K562 (cell line): ENCODE measurements around the gene GTF2A1. TPM values are rescaled to one million over a fixed set of nuclear protein-coding genes. Genes with fewer than 3 reads are reported as not detected.

Experiments used
- ATAC-seq: fragments of 200-7000 bp; cut with Tn5 transposase; 3 replicates; pipeline ENCODE4 v1.9.1; 2020; ENCODE audit warnings: moderate library complexity
- BruUV-seq: library from RNA; stranded (reverse); fragments of 400-500 nt; replicated peaks from 2 replicates; lab custom pipeline; 2021; lab: Mats Ljungman, UMichigan
- CTCF ChIA-PET: fragments of 300-600 bp; formaldehyde crosslinking; extraction: SDS; loops from one replicate; lab custom pipeline; 2021; ENCODE audit warnings: low intra/inter-chr PET ratio; lab: Yijun Ruan, JAX
- POLR2A ChIA-PET: fragments of 300-600, 350-650 bp; sonication (Branson Sonifier 250); formaldehyde crosslinking; extraction: SDS; loops from one replicate; lab custom pipeline; 2021; ENCODE audit warnings: antibody characterized with exemption, inconsistent platforms; lab: Yijun Ruan, JAX
- DNase-seq, 4 experiments: peaks; one replicate each; pipeline versions ENCODE4 v3.0.0 to v3.0.0-alpha.2; 2011 to 2018; ENCODE audit warnings: low spot score in 3 of 4, mixed read lengths in 3 of 4; ENCODE audit errors: extremely low read depth in 1 of 4
- FAIRE-seq: peaks from 2 replicates; lab custom pipeline; 2011; peaks lifted over from hg19 to GRCh38; lab: Jason Lieb, UNC
- H2AFZ ChIP-seq: 2 replicates; pipeline ENCODE4 v1.6.0; 2011; ENCODE audit warnings: low read depth, low read length, control low read depth, inconsistent platforms
- H3K27ac ChIP-seq: fragments of 200-600 bp; 3 replicates; pipeline ENCODE4 v1.8.0; 2011; ENCODE audit warnings: low read depth, mild to moderate bottlenecking, control low read depth, inconsistent platforms, low read length, moderate library complexity, mixed read lengths; ENCODE audit errors: extremely low read depth
- H3K27me3 ChIP-seq, 2 experiments: fragments of 300-600 bp in 1 of 2; 2 replicates in 1 of 2; 3 replicates in 1 of 2; pipeline versions ENCODE4 v1.6.0 to v1.8.0; 2011; ENCODE audit warnings: inconsistent platforms in 2 of 2, low read length in 2 of 2, mild to moderate bottlenecking in 1 of 2, mixed read lengths in 1 of 2, moderate library complexity in 1 of 2; ENCODE audit not compliant: control insufficient read depth in 2 of 2, insufficient read depth in 2 of 2
- H3K36me3 ChIP-seq: fragments of 300-600 bp; 3 replicates; pipeline ENCODE4 v1.8.0; 2011; ENCODE audit warnings: mild to moderate bottlenecking, low read length, inconsistent platforms; ENCODE audit not compliant: control insufficient read depth, insufficient read depth
- H3K4me1 ChIP-seq, 2 experiments: fragments of 200-600 bp in 1 of 2; replicated peaks in 1 of 2; 2 replicates in 1 of 2; 3 replicates in 1 of 2; pipeline versions ENCODE4 v1.5.1 to v1.8.0; 2011; ENCODE audit warnings: inconsistent platforms in 2 of 2, low read length in 2 of 2, mild to moderate bottlenecking in 1 of 2, mixed read lengths in 1 of 2, moderate library complexity in 1 of 2; ENCODE audit not compliant: control insufficient read depth in 2 of 2, insufficient read depth in 2 of 2
- H3K4me2 ChIP-seq: 2 replicates; pipeline ENCODE4 v1.6.1; 2011; ENCODE audit warnings: low read length, control low read depth, inconsistent platforms, mixed read lengths; ENCODE audit not compliant: insufficient read depth
- H3K4me3 ChIP-seq: fragments of 200-600 bp; sonication (generic), shearing (Covaris generic); 2 replicates; pipeline ENCODE4 v1.5.1; 2016; ENCODE audit warnings: control low read depth, inconsistent platforms
- H3K79me2 ChIP-seq: fragments of 200-600 bp; 3 replicates; pipeline ENCODE4 v1.8.0; 2011; ENCODE audit warnings: low read length, inconsistent platforms; ENCODE audit not compliant: control insufficient read depth, insufficient read depth
- H3K9ac ChIP-seq, 2 experiments: 2 replicates each; pipeline versions ENCODE4 v1.6.0 to v1.6.1; 2011; ENCODE audit warnings: low read depth in 2 of 2, low read length in 2 of 2, control low read depth in 1 of 2, inconsistent platforms in 1 of 2, mild to moderate bottlenecking in 1 of 2, mixed read lengths in 1 of 2; ENCODE audit not compliant: insufficient read depth in 1 of 2
- H3K9me1 ChIP-seq: one replicate; pipeline ENCODE4 v1.6.0; 2011; ENCODE audit warnings: inconsistent platforms, mild to moderate bottlenecking, low read length, moderate library complexity; ENCODE audit not compliant: control insufficient read depth, insufficient read depth
- H3K9me3 ChIP-seq: replicated peaks from 2 replicates; pipeline ENCODE4 v1.5.1; 2011; ENCODE audit warnings: low read depth, low read length, inconsistent platforms; ENCODE audit not compliant: control insufficient read depth, insufficient read depth
- H4K20me1 ChIP-seq: replicated peaks from 2 replicates; pipeline ENCODE4 v1.6.1; 2011; ENCODE audit warnings: low read length, inconsistent platforms, mixed read lengths; ENCODE audit not compliant: control insufficient read depth, insufficient read depth
- CTBP1 ChIP-seq: fragments of 450-650 bp; IDR thresholded peaks from 2 replicates; pipeline ENCODE4 v1.6.1; 2016; ENCODE audit warnings: borderline replicate concordance
- GTF2F1 ChIP-seq: IDR thresholded peaks from 2 replicates; pipeline ENCODE4 v1.6.1; 2011; ENCODE audit warnings: low read depth, low read length, improper control_type of control experiment
- IRF9 ChIP-seq: fragments of 450-650 bp; IDR thresholded peaks from 2 replicates; pipeline ENCODE4 v1.6.1; 2016; ENCODE audit warnings: missing biosample characterization, missing genetic modification characterization
- MEIS2 ChIP-seq: fragments of 450-650 bp; IDR thresholded peaks from 2 replicates; pipeline ENCODE4 v1.6.1; 2014; ENCODE audit warnings: mild to moderate bottlenecking; ENCODE audit not compliant: partially characterized antibody
- MTA1 ChIP-seq: fragments of 450-650 bp; IDR thresholded peaks from 2 replicates; pipeline ENCODE4 v1.6.1; 2017; ENCODE audit warnings: borderline replicate concordance
- MYC ChIP-seq, 2 experiments: fragments of 250-450 bp in 1 of 2; sonication (Bioruptor Pico) in 1 of 2; IDR thresholded peaks; 2 replicates each; pipeline versions ENCODE4 v1.5.1 to v1.6.1; 2012 to 2021; ENCODE audit warnings: low read depth in 2 of 2, borderline replicate concordance in 1 of 2, improper control_type of control experiment in 1 of 2, low read length in 1 of 2, mild to moderate bottlenecking in 1 of 2, moderate library complexity in 1 of 2
- PCBP1 ChIP-seq: fragments of 200-400 bp; formaldehyde crosslinking; IDR thresholded peaks from 2 replicates; pipeline ENCODE4 v1.6.1; 2018; ENCODE audit warnings: mild to moderate bottlenecking, low read depth, low read length; ENCODE audit not compliant: poor library complexity, severe bottlenecking
- PHF20 ChIP-seq: fragments of 450-650 bp; IDR thresholded peaks from 2 replicates; pipeline ENCODE4 v1.6.1; 2018; ENCODE audit not compliant: partially characterized antibody
- PURB ChIP-seq: sonication (generic); formaldehyde crosslinking; IDR thresholded peaks from 2 replicates; pipeline ENCODE4 v1.9.0; 2021; ENCODE audit warnings: low read depth, mild to moderate bottlenecking, missing genetic modification reagents
- ZKSCAN1 ChIP-seq: fragments of 150-350 bp; IDR thresholded peaks from 2 replicates; pipeline ENCODE4 v1.6.1; 2016; ENCODE audit warnings: low read depth, low read length
- WGBS: fragments of 100-300 bp; shearing (Covaris generic); methylation state at CpG from one replicate; pipeline ENCODE4 v1.1.6; 2016; ENCODE audit warnings: low coverage, mixed read lengths; ENCODE audit not compliant: insufficient coverage; ENCODE audit errors: missing lambda C conversion rate; 5-methylcytosine and 5-hydroxymethylcytosine counted together
- in situ Hi-C: fragments of 300-500 bp; cut with MboI; formaldehyde crosslinking; loops from 4 replicates; pipeline ENCODE4 v1.15.0; 2018; ENCODE audit warnings: inconsistent platforms, mixed read lengths
- intact Hi-C: fragments of 100-400 bp; cut with micrococcal nuclease; formaldehyde crosslinking; loops from 2 replicates; pipeline ENCODE4 v1.14.2; 2022
- polyA plus RNA-seq, 8 experiments: library from polyadenylated mRNA; depleted of rRNA in 4 of 8; stranded (reverse) in 5 of 8; unstranded in 3 of 8; fragments of >200 nt; fragmentation: Nextera tagmentation in 2 of 8; fragmentation: Illumina TruSeq in 1 of 8; extraction: Ambion mirVana in 2 of 8; extraction: Trizol in 1 of 8; gene quantifications; 2 replicates each; pipeline versions ENCODE4 v1.2.1 to v1.2.3, GENCODE V29; 2011 to 2014; ENCODE audit warnings: inconsistent platforms in 1 of 8, missing spikeins in 1 of 8
- total RNA-seq, 7 experiments: library from RNA; depleted of rRNA in 6 of 7; stranded (reverse); fragments of >200 nt in 6 of 7; fragmentation: Illumina TruSeq in 2 of 7; extraction: Trizol in 2 of 7; gene quantifications; 2 replicates each; pipeline versions ENCODE4 v1.2.1 to v1.2.3, GENCODE V29; 2011 to 2021; ENCODE audit warnings: low replicate concordance in 1 of 7
- TF ChIP-seq, protein P1 (sequence below), 2 experiments: fragments of 450-650 bp; IDR thresholded peaks; 2 replicates each; pipeline ENCODE4 v1.6.1; 2016; ENCODE audit warnings: mild to moderate bottlenecking in 2 of 2, borderline replicate concordance in 1 of 2, low read depth in 1 of 2, moderate library complexity in 1 of 2

Gene GTF2A1
- total and polyA plus RNA-seq, 9 of the 15 experiments (the other 6 are each of a cell fraction or from before 2014, with no cell fraction given): 3.4 to 22.8 (median 14.7) TPM

DNA sequence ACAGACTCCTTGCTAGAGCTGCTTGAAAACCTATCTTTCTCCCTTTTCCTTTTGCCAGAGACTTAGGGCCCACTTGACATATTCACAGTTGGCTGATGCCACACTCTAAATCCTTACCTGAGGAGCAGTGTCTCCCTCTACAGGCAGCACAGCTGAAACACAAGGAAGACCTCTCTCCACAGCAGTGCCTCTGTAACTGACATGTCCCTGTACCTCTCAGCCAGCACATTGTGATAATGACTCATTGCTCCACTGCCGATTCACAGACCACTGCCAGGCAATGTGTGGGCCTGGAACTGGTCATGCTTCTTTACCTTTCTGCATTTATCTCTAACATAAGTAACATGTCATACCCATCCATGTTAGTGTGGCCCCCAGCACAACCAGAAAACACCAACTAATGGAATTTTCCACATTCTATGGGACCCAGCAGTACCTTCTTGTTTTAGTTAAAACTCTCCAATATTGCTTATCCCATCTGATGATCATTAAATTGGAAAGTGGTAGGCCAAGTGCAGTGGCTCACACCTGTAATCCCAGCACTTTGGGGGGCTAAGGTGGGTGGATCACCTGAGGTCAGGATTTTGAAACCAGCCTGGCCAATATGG lies 56.5 kb downstream of the GTF2A1 start:
- H3K4me1 ChIP-seq: peaks cover 0 to 22% of the 10 kb centered on the region in 2 experiments; a peak in 3 of 5 replicates
- ChIA-PET CTCF (interaction anchor here (1.3 kb wide), 1 partner anchor 167 kb away, joined by 3 read pairs; no protein-coding TSS in a partner anchor), POLR2A (interaction anchor here (1.1 kb wide), 1 partner anchor 8 kb away, joined by 3 read pairs; no protein-coding TSS in a partner anchor)
- 0% methylated on average over 1 of the region's 1 CpG for WGBS
- H3K9me1 ChIP-seq: no peaks in the 10 kb centered on the region
- H3K27me3 ChIP-seq: no peaks in the 10 kb centered on the region
- FAIRE-seq (peak; percentile 87), ATAC-seq (peak; percentile 96), DNase-seq (peak; percentile 33 to 82 (median 49))
- in situ Hi-C loops: no loop called here
- H3K36me3 ChIP-seq: no peaks in the 10 kb centered on the region
- peak overlapping the region; percentile 40 for H2AFZ ChIP-seq
- intact Hi-C loops: loop anchor here (1.0 to 2.0 kb wide), 3 partner anchors 102 to 210 kb away; no protein-coding TSS in a partner anchor
- no peaks in the 10 kb centered on the region for H4K20me1 ChIP-seq
- no peak overlapping the region for H3K4me3 ChIP-seq
- H3K4me2 ChIP-seq: peak overlapping the region; percentile 3; the same call in 1 of the 2 replicates
- no peak overlapping the region for H3K9ac ChIP-seq
- no TSS peak for BruUV-seq
- H3K79me2 ChIP-seq: no peaks in the 10 kb centered on the region
- peak overlapping the region; percentile 23; the same call in 2 of the 3 replicates for H3K27ac ChIP-seq
- no peaks in the 10 kb centered on the region for H3K9me3 ChIP-seq
- TF ChIP-seq CTBP1 (no peak), PHF20 (no peak), MEIS2 (peak; percentile 38), PCBP1 (no peak), IRF9 (tag) (no peak), MTA1 (no peak), MYC (IDR thresholded peaks at IDR 0.05; ENCODE audit: low read depth, low read length) (peak; percentile 41; the same call in 1 of the 2 replicates), MYC (CRISPR knock-in tag; IDR thresholded peaks at IDR 0.05; ENCODE audit: borderline replicate concordance, low read depth) (no peak), ZKSCAN1 (no peak), PURB (CRISPR knock-in tag) (no peak), GTF2F1 (no peak)
- TF ChIP-seq, protein P1, sequence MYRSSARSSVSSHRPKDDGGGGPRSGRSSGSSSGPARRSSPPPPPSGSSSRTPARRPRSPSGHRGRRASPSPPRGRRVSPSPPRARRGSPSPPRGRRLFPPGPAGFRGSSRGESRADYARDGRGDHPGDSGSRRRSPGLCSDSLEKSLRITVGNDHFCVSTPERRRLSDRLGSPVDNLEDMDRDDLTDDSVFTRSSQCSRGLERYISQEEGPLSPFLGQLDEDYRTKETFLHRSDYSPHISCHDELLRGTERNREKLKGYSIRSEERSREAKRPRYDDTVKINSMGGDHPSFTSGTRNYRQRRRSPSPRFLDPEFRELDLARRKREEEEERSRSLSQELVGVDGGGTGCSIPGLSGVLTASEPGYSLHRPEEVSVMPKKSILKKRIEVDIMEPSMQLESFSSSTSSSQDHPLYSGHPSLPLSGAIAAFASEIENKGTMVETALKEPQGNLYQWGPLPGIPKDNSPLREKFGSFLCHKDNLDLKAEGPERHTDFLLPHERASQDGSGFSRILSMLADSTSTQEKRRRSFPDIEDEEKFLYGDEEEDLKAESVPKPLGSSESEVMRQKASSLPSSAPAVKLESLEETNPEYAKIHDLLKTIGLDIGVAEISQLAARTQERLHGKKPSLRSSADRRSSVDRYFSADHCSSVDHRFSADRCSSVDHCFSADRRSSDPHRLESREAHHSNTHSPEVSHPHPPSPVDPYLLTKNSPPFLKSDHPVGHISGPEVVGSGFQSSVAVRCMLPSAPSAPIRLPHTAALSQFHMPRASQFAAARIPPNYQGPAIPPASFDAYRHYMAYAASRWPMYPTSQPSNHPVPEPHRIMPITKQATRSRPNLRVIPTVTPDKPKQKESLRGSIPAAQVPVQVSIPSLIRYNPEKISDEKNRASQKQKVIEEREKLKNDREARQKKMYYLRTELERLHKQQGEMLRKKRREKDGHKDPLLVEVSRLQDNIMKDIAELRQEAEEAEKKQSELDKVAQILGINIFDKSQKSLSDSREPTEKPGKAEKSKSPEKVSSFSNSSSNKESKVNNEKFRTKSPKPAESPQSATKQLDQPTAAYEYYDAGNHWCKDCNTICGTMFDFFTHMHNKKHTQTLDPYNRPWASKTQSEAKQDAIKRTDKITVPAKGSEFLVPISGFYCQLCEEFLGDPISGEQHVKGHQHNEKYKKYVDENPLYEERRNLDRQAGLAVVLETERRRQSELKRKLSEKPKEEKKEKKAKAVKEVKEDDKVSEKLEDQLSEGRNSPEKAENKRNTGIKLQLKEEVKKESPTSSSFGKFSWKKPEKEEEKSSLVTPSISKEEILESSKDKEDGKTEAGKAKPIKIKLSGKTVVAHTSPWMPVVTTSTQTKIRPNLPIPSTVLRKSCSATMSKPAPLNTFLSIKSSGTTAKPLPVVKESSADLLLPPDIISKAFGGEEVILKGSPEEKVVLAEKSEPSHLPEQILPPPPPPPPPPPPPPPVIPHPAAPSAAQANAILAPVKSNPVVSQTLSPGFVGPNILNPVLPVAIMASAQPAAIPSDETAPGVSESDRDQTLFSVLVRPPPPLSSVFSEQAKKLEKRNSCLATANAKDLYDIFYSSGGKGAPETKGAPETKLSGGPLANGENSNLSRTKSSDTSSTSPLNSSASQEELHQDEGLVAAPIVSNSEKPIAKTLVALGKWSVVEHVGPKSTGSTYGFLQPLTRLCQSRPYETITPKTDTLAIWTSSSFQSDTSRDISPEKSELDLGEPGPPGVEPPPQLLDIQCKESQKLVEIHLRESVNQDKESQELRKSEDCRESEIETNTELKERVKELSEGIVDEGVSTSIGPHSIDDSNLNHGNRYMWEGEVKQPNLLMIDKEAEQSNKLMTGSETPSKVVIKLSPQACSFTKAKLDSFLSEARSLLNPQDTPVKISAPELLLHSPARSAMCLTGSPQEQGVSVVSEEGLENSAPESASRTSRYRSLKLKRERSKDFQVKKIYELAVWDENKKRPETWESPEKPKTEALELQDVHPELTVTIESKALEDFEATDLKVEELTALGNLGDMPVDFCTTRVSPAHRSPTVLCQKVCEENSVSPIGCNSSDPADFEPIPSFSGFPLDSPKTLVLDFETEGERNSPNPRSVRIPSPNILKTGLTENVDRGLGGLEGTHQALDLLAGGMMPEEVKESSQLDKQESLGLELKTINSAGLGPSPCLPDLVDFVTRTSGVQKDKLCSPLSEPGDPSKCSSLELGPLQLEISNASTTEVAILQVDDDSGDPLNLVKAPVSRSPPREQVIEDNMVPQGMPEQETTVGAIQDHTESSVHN (IDR thresholded peaks at IDR 0.05; ENCODE audit: borderline replicate concordance in 1 of 2, low read depth in 1 of 2): no peak
